ENCODE results near the gene BLACAT1.

- no peak for TF ChIP-seq EZH2 (IDR thresholded peaks at IDR 0.05; ENCODE audit: low read depth)
- TF ChIP-seq CTCF (conservative IDR thresholded peaks at IDR 0.05): no peak
Observed at GRCh38 chr1:205441318-205441633, 14.6 kb downstream of the BLACAT1 start.
